Fibroblast of pulmonary artery (primary cell): ENCODE measurements around the gene OSMR.

Experiments
- DNase-seq: peaks from one replicate; pipeline ENCODE4 v3.0.0-alpha.2; 2010; ENCODE audit warnings: low read depth
- H3K4me3 ChIP-seq: replicated peaks from 2 replicates; pipeline ENCODE4 v1.5.1; 2011; ENCODE audit warnings: low read depth, mild to moderate bottlenecking, control low read depth, low read length, moderate library complexity
- CTCF ChIP-seq: IDR thresholded peaks from 2 replicates; pipeline ENCODE4 v1.5.1; 2011; ENCODE audit warnings: mild to moderate bottlenecking, control low read depth, low read length, inconsistent platforms; ENCODE audit errors: missing control alignments

OSMR gene

DNA sequence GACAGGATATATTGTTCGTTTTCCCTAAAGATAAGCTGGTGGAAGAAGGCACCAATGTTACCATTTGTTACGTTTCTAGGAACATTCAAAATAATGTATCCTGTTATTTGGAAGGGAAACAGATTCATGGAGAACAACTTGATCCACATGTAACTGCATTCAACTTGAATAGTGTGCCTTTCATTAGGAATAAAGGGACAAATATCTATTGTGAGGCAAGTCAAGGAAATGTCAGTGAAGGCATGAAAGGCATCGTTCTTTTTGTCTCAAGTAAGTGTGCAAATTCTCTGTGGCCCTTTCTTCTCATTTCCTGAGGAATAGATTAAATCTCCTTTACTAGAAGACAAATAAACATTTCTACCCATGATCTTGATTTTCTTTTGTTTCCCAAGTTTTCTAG is 38.0 kb downstream of the OSMR start:
- no peak for DNase-seq
- H3K4me3 ChIP-seq: no peak overlapping the region
- TF ChIP-seq CTCF: no peak

- no peak overlapping the region for H3K4me3 ChIP-seq
- TF ChIP-seq CTCF: no peak
- no peak for DNase-seq
These were observed 39.4 kb downstream of the OSMR start for GRCh38 chr5:38885208-38885607.

- no peak overlapping the region for H3K4me3 ChIP-seq
- DNase-seq: no peak
- TF ChIP-seq CTCF: no peak
These were observed 42.2 kb downstream of the OSMR start for GRCh38 chr5:38888041-38888440.

GRCh38 chr5:38889424-38889823 is 43.6 kb downstream of the OSMR start:
- DNase-seq: no peak
- TF ChIP-seq CTCF: no peak
- H3K4me3 ChIP-seq: no peak overlapping the region

DNA sequence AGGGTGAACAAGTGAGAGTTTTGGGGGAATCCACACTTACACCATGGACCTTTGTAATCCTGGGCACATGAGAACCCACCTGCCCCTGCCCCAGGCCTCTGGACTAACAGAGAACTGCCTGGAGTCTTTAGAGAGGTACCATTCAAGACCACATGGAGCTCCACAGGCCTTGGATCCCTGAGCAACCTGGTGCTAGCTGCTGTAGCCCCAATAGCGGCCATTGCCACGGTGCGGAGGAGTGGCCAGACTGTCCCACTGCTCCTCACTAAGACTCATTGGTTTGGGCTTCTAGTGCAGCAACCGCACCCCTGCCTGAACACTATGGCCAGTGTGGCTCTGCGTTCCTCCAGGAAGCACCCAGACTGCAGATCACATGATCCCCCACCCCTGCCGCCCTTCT is 45.8 kb downstream of the OSMR start:
- TF ChIP-seq CTCF: no peak
- no peak overlapping the region for H3K4me3 ChIP-seq
- DNase-seq: no peak

DNA sequence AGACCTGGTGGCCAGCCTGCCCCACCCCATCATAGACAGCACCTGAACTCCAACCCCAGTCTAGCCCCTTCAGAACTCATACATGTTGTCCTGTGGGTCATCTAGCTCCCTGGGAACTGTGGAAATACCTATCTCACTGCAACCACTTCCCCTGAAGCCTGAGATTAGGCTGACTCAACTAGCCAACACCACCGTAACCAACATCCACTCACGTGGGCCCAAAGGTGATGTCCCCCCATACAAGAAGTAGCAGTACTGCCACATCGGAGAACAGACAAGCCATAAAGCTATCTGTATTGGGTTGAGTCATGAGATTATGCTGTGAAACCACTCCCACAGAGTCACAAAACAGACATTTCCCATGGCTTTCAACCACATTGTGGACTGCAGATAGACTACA is 46.6 kb downstream of the OSMR start:
- no peak overlapping the region for H3K4me3 ChIP-seq
- no peak for DNase-seq
- no peak for TF ChIP-seq CTCF

- no peak for TF ChIP-seq CTCF
- DNase-seq: no peak
- H3K4me3 ChIP-seq: no peak overlapping the region
These were observed 50.9 kb downstream of the OSMR start for GRCh38 chr5:38896760-38897159.
